Measurements from ENCODE around the gene ICA1.
A peak's percentile ranks its signal among the peaks of the same experiment; 100 is the strongest.

ICA1 gene

DNA sequence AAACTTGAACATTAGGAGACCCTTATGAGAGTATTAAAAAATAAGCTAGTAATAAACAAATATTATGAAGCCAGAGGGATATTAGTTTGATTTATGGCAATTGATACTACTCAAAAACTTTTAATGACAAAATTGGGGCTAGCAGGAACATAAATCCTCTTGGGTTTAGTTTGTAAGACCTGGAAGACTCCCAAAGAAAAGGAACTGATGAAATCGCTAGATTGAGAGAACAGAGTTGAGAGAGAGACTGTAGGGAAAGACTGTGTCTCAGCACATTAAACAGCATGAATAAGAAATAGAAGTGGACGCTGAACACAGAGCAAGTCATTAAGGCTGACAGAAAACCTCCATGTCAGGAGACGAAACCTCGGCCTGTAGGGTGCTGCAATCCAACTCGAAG lies 56.4 kb downstream of the ICA1 start:
- DNase-seq (ENCODE audit: low read depth), result peak; percentile 31
- TF ChIP-seq, protein P1, sequence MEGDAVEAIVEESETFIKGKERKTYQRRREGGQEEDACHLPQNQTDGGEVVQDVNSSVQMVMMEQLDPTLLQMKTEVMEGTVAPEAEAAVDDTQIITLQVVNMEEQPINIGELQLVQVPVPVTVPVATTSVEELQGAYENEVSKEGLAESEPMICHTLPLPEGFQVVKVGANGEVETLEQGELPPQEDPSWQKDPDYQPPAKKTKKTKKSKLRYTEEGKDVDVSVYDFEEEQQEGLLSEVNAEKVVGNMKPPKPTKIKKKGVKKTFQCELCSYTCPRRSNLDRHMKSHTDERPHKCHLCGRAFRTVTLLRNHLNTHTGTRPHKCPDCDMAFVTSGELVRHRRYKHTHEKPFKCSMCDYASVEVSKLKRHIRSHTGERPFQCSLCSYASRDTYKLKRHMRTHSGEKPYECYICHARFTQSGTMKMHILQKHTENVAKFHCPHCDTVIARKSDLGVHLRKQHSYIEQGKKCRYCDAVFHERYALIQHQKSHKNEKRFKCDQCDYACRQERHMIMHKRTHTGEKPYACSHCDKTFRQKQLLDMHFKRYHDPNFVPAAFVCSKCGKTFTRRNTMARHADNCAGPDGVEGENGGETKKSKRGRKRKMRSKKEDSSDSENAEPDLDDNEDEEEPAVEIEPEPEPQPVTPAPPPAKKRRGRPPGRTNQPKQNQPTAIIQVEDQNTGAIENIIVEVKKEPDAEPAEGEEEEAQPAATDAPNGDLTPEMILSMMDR (conservative IDR thresholded peaks at IDR 0.05; ENCODE audit: control insufficient read depth, insufficient read depth, low read depth, low read length), result no peak
- H3K4me3 ChIP-seq (ENCODE audit: control insufficient read depth, low read depth, low read length), result no peak overlapping the region

DNA sequence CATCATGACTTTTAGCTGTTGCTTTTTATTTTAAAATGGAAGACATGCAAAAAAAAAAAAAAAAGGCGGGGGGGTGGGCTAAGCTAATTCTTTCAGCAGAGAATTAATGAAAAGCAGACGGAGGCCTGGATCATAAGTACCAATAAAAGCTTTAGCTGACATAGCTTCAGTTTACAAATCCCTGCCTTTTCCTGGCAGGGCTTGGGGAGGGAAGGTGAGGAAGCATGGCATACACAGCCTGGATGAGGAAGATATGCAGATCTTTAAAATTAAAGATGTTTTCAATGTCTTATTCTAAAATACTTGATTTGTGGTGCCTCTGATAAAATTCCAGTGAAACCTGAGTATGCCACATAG lies 57.0 kb downstream of the ICA1 start:
- no peak overlapping the region for H3K4me3 ChIP-seq (ENCODE audit: control insufficient read depth, low read depth, low read length)
- TF ChIP-seq, protein P1 (conservative IDR thresholded peaks at IDR 0.05; ENCODE audit: control insufficient read depth, insufficient read depth, low read depth, low read length), result no peak
- peak; percentile 2 for DNase-seq (ENCODE audit: low read depth)

DNA sequence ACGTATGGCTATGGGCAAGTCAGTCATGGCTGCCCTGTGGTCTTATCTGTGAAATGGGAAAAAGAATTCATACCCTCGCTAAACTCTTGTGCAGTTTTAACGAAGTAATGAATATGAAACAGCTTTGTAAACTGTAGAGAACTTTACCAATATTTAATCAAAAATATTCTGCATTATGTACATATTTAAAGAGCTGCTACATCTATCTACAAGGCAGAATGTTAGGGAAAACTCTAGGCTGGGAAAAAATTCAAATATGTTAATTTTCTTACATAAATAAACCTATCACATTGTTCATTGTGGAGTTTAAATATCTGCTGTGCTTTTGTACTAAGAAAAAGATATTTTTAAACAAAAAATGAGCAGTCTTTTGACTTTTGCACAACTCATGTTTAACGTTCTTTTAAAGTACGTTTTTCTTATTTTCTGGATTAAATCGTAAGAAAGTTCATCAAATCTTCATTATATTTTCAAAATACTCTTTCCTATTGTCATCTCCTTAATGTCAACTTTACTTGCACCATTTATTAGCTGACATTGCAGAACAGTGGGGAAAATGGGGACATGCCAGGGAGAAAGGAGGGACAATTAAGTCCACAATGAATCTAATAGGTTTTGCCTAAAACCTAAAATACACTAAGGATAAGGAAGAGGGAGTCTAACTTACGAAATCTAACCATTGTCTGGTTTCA lies 57.5 kb downstream of the ICA1 start:
- H3K4me3 ChIP-seq (ENCODE audit: control insufficient read depth, low read depth, low read length), result no peak overlapping the region
- DNase-seq (ENCODE audit: low read depth), result no peak
- TF ChIP-seq, protein P1 (conservative IDR thresholded peaks at IDR 0.05; ENCODE audit: control insufficient read depth, insufficient read depth, low read depth, low read length), result no peak

DNA sequence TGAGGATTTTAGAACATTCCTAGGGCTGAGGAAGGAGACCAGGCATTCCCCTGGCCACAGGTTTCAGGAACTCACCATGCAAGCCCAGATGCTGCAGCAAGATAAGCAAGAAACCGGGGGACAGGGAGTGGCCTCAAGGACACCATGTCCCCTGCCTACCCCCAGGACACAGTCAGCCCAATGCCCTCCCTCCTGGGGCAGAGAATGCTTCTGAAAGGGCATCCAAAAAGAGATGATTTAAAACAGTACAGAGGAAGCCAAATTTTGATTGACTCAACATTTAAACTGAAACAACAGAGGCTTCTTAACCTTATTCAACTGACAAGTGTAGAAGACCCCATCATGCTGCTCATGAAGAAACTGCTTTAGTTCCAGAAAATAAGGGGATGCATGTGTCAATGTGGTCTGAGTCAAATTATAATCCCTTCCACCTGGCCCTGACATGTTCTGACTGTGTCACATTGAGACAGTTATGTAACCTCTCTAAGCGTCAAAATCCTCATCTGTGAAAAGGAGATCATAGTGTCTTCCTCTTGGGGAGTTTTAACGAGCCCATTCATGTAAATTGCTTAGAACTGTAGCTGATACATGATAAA lies 60.0 kb downstream of the ICA1 start:
- TF ChIP-seq, protein P1 (conservative IDR thresholded peaks at IDR 0.05; ENCODE audit: control insufficient read depth, insufficient read depth, low read depth, low read length), result no peak
- DNase-seq (ENCODE audit: low read depth), result no peak
- H3K4me3 ChIP-seq (ENCODE audit: control insufficient read depth, low read depth, low read length), result no peak overlapping the region

DNA sequence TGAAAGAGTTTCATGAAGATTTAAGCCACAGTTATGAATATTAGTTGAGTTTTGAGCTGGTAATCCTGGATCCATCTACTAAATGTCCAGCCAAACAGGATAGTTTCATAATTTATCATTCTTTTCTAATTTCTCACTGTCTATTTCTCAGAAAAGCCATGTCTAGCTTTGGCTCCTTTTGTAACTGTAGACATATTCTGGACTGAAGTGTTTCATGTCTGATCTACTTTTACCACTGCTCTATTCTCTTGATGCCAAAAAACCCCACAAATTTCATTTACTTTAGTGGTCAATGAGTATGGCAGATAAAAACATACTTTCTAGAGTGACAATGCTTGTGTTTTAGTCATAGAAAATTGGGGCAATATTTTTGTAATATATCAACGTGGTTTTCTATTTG lies 61.2 kb downstream of the ICA1 start:
- TF ChIP-seq, protein P1 (conservative IDR thresholded peaks at IDR 0.05; ENCODE audit: control insufficient read depth, insufficient read depth, low read depth, low read length), result no peak
- no peak overlapping the region for H3K4me3 ChIP-seq (ENCODE audit: control insufficient read depth, low read depth, low read length)
- no peak for DNase-seq (ENCODE audit: low read depth)

DNA sequence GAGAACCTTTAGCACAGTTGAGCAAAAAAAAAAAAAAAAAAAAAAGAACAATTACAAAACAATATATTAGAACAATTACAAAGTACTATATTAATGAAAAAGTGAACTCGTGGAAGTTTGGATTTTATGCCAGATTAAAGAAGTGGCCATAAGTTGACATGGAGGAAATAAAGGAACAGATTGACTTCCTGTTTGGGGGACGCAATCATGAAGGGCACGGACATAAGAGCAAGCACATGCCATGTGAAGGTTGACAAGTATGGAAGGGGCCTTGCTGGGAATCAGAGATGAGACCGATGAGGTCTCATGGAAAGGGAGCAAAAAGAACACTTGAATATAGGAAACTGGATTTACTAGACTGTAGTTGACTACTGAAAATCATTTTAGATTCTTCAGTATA lies 61.7 kb downstream of the ICA1 start:
- H3K4me3 ChIP-seq (ENCODE audit: control insufficient read depth, low read depth, low read length), result no peak overlapping the region
- DNase-seq (ENCODE audit: low read depth), result no peak
- TF ChIP-seq, protein P1 (conservative IDR thresholded peaks at IDR 0.05; ENCODE audit: control insufficient read depth, insufficient read depth, low read depth, low read length), result no peak
